HepG2 (cell line): Measurements from ENCODE around the gene DUOXA1.

ENCODE experiments used
- EP300 ChIP-seq, 3 experiments: sonication (generic) in 1 of 3; formaldehyde crosslinking in 1 of 3; IDR thresholded peaks; 2 replicates each; pipeline versions ENCODE4 v1.5.1 to v1.6.1; 2011 to 2020; ENCODE audit warnings: low read depth in 2 of 3, low read length in 2 of 3, borderline replicate concordance in 1 of 3, improper control_type of control experiment in 1 of 3, mild to moderate bottlenecking in 1 of 3, missing genetic modification reagents in 1 of 3, moderate library complexity in 1 of 3
- EZH2 ChIP-seq: conservative IDR thresholded peaks from 2 replicates; pipeline ENCODE4 v1.6.1; 2012; ENCODE audit warnings: mild to moderate bottlenecking, low read depth, low read length, moderate library complexity
- IKZF1 ChIP-seq: fragments of 450-650 bp; IDR thresholded peaks from 2 replicates; pipeline ENCODE4 v1.7.1; 2016
- REL ChIP-seq: sonication (generic); formaldehyde crosslinking; conservative IDR thresholded peaks from 2 replicates; pipeline ENCODE4 v1.8.0; 2022; ENCODE audit warnings: mild to moderate bottlenecking, missing genetic modification reagents, moderate library complexity
- ZSCAN29 ChIP-seq: sonication (generic); formaldehyde crosslinking; conservative IDR thresholded peaks from 2 replicates; pipeline ENCODE4 v1.4.0; 2020; ENCODE audit warnings: mild to moderate bottlenecking, missing genetic modification reagents
- TF ChIP-seq, protein P1 (sequence below): sonication (generic); formaldehyde crosslinking; IDR thresholded peaks from 2 replicates; pipeline ENCODE4 v1.4.0; 2020; ENCODE audit warnings: missing genetic modification reagents

DNA sequence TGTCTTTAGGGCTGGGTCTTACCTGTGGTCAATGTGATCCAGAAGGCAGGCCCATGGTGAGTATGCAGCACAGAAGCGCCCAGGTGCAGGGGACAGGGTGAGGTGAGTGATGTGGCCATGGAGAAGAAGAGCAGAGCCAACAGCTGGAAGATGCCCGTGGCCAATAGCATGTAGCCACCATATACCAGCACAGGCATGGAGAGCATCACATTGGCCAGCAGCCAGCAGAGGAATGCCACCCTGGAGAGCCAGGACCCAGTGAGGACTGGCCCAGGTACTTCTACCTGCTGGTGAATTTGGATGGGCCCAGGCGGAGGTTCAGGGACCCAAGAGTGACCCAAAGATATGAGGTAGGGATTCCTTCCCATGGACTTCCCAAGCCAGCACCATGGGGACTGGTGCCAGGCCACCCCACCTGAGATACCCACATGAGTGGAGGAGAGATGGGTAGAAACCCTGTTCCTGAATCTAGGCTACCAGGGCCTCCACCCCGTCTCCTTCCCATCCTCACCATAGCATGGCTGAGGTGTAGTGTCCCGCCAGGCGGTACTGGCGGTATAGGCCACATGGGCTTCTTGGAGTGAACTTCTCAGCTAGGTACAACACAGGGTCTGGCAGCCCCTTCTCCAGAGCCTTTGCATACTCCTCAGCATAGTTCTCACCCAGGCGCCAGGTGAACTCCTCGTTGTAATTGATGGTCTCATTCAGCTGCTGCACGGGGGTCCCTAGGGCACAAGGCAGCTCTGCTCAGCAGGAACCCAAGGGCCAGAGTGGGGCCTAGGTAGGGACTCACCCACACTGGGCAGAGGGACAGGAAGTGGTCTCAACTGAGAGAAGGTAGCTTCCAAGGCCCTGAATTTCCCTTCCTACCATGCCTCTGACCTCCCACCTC is 9.4 kb downstream of the DUOXA1 start:
- no peak for TF ChIP-seq ZSCAN29
- no peak for TF ChIP-seq EP300 (IDR thresholded peaks at IDR 0.05; ENCODE audit: low read depth in 2 of 2, low read length in 2 of 2)
- no peak for TF ChIP-seq EP300 (CRISPR knock-in tag; IDR thresholded peaks at IDR 0.05; ENCODE audit: borderline replicate concordance)
- TF ChIP-seq REL (CRISPR knock-in tag), result no peak
- no peak for TF ChIP-seq IKZF1
- TF ChIP-seq, protein P1, sequence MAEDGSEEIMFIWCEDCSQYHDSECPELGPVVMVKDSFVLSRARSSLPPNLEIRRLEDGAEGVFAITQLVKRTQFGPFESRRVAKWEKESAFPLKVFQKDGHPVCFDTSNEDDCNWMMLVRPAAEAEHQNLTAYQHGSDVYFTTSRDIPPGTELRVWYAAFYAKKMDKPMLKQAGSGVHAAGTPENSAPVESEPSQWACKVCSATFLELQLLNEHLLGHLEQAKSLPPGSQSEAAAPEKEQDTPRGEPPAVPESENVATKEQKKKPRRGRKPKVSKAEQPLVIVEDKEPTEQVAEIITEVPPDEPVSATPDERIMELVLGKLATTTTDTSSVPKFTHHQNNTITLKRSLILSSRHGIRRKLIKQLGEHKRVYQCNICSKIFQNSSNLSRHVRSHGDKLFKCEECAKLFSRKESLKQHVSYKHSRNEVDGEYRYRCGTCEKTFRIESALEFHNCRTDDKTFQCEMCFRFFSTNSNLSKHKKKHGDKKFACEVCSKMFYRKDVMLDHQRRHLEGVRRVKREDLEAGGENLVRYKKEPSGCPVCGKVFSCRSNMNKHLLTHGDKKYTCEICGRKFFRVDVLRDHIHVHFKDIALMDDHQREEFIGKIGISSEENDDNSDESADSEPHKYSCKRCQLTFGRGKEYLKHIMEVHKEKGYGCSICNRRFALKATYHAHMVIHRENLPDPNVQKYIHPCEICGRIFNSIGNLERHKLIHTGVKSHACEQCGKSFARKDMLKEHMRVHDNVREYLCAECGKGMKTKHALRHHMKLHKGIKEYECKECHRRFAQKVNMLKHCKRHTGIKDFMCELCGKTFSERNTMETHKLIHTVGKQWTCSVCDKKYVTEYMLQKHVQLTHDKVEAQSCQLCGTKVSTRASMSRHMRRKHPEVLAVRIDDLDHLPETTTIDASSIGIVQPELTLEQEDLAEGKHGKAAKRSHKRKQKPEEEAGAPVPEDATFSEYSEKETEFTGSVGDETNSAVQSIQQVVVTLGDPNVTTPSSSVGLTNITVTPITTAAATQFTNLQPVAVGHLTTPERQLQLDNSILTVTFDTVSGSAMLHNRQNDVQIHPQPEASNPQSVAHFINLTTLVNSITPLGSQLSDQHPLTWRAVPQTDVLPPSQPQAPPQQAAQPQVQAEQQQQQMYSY (CRISPR knock-in tag), result no peak
- no peak for TF ChIP-seq EZH2
